Measurements from ENCODE around the gene TTC7B. TPM values are rescaled to one million over a fixed set of nuclear protein-coding genes. Genes with fewer than 3 reads are reported as not detected.

The TTC7B gene
- total and polyA plus RNA-seq, 2 donors (not counting 1 experiment from before 2014, with no cell fraction given) = 18.8 to 37.5 TPM

DNA sequence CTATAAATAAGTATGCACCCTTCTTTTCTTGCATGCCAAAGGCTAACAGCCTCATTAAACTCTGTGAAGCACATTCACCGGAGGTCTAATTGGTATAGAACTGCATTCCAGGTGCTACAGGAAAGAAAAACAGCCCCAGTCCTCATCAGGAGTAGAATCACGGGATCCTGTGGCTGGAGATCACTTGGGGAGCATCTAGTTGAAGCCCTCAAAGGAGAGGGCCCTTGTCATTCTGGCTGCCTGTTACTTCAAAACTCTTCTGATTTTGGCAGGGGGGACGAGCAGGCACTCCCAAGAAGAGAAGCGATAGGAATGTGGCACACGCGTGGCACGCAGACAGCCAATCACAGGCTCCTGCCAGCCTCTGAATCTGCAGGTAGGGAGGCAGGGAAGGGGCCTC lies 154.4 kb downstream of the TTC7B start:
- H3K27ac ChIP-seq (ENCODE audit: insufficient read depth, low read length) = no peak overlapping the region
- no peaks in the 10 kb centered on the region for H4K20me1 ChIP-seq (ENCODE audit: control insufficient read depth, extremely low read depth, insufficient read depth, low read length)
- no peaks in the 10 kb centered on the region for H3K27me3 ChIP-seq (ENCODE audit: control insufficient read depth, insufficient read depth, low read length)
- no peak for DNase-seq (ENCODE audit: low read depth in 2 of 2)
- no peaks in the 10 kb centered on the region for H3K4me1 ChIP-seq (ENCODE audit: control insufficient read depth, extremely low read depth, insufficient read depth, low read length)
- H2AFZ ChIP-seq (ENCODE audit: low read length) = no peak overlapping the region
- no peak overlapping the region for H3K4me2 ChIP-seq (ENCODE audit: extremely low read depth, insufficient read depth, low read length)
- no peaks in the 10 kb centered on the region for H3K36me3 ChIP-seq (ENCODE audit: control insufficient read depth, insufficient read depth, low read length)
- no peak overlapping the region for H3K9ac ChIP-seq (ENCODE audit: insufficient read depth, low read length)
- H3K4me3 ChIP-seq (replicated peaks in 1 of 4; ENCODE audit: control extremely low read depth in 1 of 4, insufficient read depth in 1 of 4, low read depth in 3 of 4, low read length in 4 of 4) = no peak overlapping the region
- no peaks in the 10 kb centered on the region for H3K79me2 ChIP-seq (ENCODE audit: control insufficient read depth, insufficient read depth, low read length)
- H3K9me3 ChIP-seq (ENCODE audit: control insufficient read depth, insufficient read depth, low read depth, low read length) = no peaks in the 10 kb centered on the region
- TF ChIP-seq, protein P1, sequence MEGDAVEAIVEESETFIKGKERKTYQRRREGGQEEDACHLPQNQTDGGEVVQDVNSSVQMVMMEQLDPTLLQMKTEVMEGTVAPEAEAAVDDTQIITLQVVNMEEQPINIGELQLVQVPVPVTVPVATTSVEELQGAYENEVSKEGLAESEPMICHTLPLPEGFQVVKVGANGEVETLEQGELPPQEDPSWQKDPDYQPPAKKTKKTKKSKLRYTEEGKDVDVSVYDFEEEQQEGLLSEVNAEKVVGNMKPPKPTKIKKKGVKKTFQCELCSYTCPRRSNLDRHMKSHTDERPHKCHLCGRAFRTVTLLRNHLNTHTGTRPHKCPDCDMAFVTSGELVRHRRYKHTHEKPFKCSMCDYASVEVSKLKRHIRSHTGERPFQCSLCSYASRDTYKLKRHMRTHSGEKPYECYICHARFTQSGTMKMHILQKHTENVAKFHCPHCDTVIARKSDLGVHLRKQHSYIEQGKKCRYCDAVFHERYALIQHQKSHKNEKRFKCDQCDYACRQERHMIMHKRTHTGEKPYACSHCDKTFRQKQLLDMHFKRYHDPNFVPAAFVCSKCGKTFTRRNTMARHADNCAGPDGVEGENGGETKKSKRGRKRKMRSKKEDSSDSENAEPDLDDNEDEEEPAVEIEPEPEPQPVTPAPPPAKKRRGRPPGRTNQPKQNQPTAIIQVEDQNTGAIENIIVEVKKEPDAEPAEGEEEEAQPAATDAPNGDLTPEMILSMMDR (conservative IDR thresholded peaks at IDR 0.05 in 1 of 2, IDR thresholded peaks at IDR 0.05 in 1 of 2; ENCODE audit: low read depth in 1 of 2, low read length in 2 of 2) = no peak
- no peak for TF ChIP-seq EZH2 (IDR thresholded peaks at IDR 0.05; ENCODE audit: low read length, missing control alignments)

DNA sequence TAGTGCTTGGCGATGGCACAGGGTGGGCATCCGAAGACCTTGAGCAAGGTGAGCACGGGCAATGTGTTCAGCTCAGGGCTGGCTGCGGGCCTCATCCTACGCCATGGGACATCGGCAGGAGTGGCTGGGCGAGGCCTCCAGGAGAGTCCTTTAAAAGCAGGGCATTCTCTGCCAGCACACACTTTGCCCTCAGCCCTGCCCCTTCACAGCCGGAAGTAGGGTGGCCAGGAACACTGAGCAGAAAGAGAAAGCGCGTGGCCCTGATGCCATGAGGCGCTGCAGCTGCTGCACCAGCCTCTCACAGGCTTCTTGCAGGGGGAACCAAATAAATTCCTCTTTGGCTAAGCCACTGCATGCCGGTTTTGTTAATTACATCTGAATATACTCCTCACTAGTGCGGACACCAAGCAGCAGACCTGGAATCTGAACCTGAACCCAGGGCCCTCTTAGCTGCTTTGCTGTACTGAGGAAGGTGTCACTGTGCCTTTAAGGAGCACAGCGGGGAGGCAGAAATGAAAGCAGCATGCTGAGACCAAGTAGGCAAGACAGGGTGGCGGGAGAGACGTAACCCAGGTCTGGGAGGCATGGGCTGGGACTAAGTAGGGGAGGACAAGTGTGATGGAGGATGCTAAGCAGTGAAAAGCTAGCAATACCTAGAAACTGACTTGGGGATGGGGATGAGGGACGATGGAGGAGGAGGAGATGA lies 155.2 kb downstream of the TTC7B start:
- H3K79me2 ChIP-seq (ENCODE audit: control insufficient read depth, insufficient read depth, low read length) = no peaks in the 10 kb centered on the region
- no peak overlapping the region for H3K4me3 ChIP-seq (replicated peaks in 1 of 4; ENCODE audit: control extremely low read depth in 1 of 4, insufficient read depth in 1 of 4, low read depth in 3 of 4, low read length in 4 of 4)
- H3K9me3 ChIP-seq (ENCODE audit: control insufficient read depth, insufficient read depth, low read depth, low read length) = no peaks in the 10 kb centered on the region
- H3K4me1 ChIP-seq (ENCODE audit: control insufficient read depth, extremely low read depth, insufficient read depth, low read length) = no peaks in the 10 kb centered on the region
- DNase-seq (ENCODE audit: low read depth in 2 of 2) = no peak
- no peak for TF ChIP-seq EZH2 (IDR thresholded peaks at IDR 0.05; ENCODE audit: low read length, missing control alignments)
- TF ChIP-seq, protein P1 (conservative IDR thresholded peaks at IDR 0.05 in 1 of 2, IDR thresholded peaks at IDR 0.05 in 1 of 2; ENCODE audit: low read depth in 1 of 2, low read length in 2 of 2) = no peak
- H3K4me2 ChIP-seq (ENCODE audit: extremely low read depth, insufficient read depth, low read length) = no peak overlapping the region
- no peaks in the 10 kb centered on the region for H3K27me3 ChIP-seq (ENCODE audit: control insufficient read depth, insufficient read depth, low read length)
- H4K20me1 ChIP-seq (ENCODE audit: control insufficient read depth, extremely low read depth, insufficient read depth, low read length) = no peaks in the 10 kb centered on the region
- peaks cover 2% of the 10 kb centered on the region for H3K36me3 ChIP-seq (ENCODE audit: control insufficient read depth, insufficient read depth, low read length)
- H2AFZ ChIP-seq (ENCODE audit: low read length) = no peak overlapping the region
- no peak overlapping the region for H3K9ac ChIP-seq (ENCODE audit: insufficient read depth, low read length)
- no peak overlapping the region for H3K27ac ChIP-seq (ENCODE audit: insufficient read depth, low read length)

DNA sequence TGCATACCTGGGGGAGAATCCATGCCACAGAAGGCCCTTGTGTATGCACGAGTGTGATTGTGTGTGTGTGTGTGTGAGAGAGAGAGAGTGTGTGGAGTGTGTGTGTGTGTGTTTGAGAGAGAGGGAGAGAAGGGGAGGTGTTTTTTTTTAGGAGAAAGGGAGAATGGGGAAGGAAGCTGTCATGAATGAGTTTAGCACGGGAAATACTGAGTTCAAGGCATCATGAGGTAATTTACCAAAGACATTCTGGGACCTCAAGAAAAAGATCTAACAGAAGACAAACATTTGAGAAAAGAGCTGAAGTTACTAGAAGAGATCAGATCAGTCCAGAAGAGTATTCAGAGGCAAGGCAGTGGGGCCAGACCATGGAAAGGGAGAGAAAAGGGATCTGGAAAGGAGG lies 157.1 kb downstream of the TTC7B start:
- Histone ChIP-seq H3K36me3 (ENCODE audit: control insufficient read depth, insufficient read depth, low read length) (peaks cover 2% of the 10 kb centered on the region), H3K9ac (ENCODE audit: insufficient read depth, low read length) (no peak overlapping the region), H3K4me3 (replicated peaks in 1 of 4; ENCODE audit: control extremely low read depth in 1 of 4, insufficient read depth in 1 of 4, low read depth in 3 of 4, low read length in 4 of 4) (no peak overlapping the region), H3K79me2 (ENCODE audit: control insufficient read depth, insufficient read depth, low read length) (no peaks in the 10 kb centered on the region), H3K9me3 (ENCODE audit: control insufficient read depth, insufficient read depth, low read depth, low read length) (no peaks in the 10 kb centered on the region), H3K27ac (ENCODE audit: insufficient read depth, low read length) (no peak overlapping the region), H2AFZ (ENCODE audit: low read length) (no peak overlapping the region), H4K20me1 (ENCODE audit: control insufficient read depth, extremely low read depth, insufficient read depth, low read length) (no peaks in the 10 kb centered on the region), H3K27me3 (ENCODE audit: control insufficient read depth, insufficient read depth, low read length) (no peaks in the 10 kb centered on the region), H3K4me1 (ENCODE audit: control insufficient read depth, extremely low read depth, insufficient read depth, low read length) (peaks cover 3% of the 10 kb centered on the region), H3K4me2 (ENCODE audit: extremely low read depth, insufficient read depth, low read length) (no peak overlapping the region)
- no peak for TF ChIP-seq EZH2 (IDR thresholded peaks at IDR 0.05; ENCODE audit: low read length, missing control alignments)
- TF ChIP-seq, protein P1 (conservative IDR thresholded peaks at IDR 0.05 in 1 of 2, IDR thresholded peaks at IDR 0.05 in 1 of 2; ENCODE audit: low read depth in 1 of 2, low read length in 2 of 2) = no peak
- no peak for DNase-seq (ENCODE audit: low read depth in 2 of 2)

Data from fibroblast of lung (primary cell).